Large intestine (tissue), 3 donors: ENCODE measurements around the gene CYFIP1. TPM values are rescaled to one million over a fixed set of nuclear protein-coding genes. Genes with fewer than 3 reads are reported as not detected.

Experiments used
- DNase-seq, 2 donors: peaks; one replicate each; pipeline versions ENCODE4 v3.0.0 to v3.0.0-alpha.2; 2013
- H3K27ac ChIP-seq: one replicate; pipeline ENCODE4 v1.5.1; 2013; ENCODE audit warnings: low read length
- H3K27me3 ChIP-seq: 2 replicates; pipeline ENCODE4 v1.6.1; 2013; ENCODE audit warnings: low read length; ENCODE audit not compliant: control insufficient read depth, insufficient read depth
- H3K36me3 ChIP-seq: 2 replicates; pipeline ENCODE4 v1.6.1; 2013; ENCODE audit warnings: low read length; ENCODE audit not compliant: control insufficient read depth, insufficient read depth
- H3K4me1 ChIP-seq: one replicate; pipeline ENCODE4 v1.6.1; 2013; ENCODE audit warnings: low read length; ENCODE audit not compliant: control insufficient read depth, insufficient read depth
- H3K4me3 ChIP-seq: one replicate; pipeline ENCODE4 v1.5.1; 2013; ENCODE audit warnings: low read length
- H3K9me3 ChIP-seq: one replicate; pipeline ENCODE4 v1.6.1; 2013; ENCODE audit warnings: mild to moderate bottlenecking, low read depth, low read length, moderate library complexity; ENCODE audit not compliant: control insufficient read depth
- WGBS: methylation state at CpG from one replicate; pipeline ENCODE4 v1.1.5; 2013; ENCODE audit warnings: low lambda C conversion rate; ENCODE audit not compliant: insufficient coverage; 5-methylcytosine and 5-hydroxymethylcytosine counted together
- polyA plus RNA-seq: library from polyadenylated mRNA; unstranded; fragments of 120-200 nt; gene quantifications from one replicate; pipeline ENCODE4 v1.2.1, GENCODE V29; 2013

Gene CYFIP1
- polyA plus RNA-seq, 1 donor = 96.7 TPM

DNA sequence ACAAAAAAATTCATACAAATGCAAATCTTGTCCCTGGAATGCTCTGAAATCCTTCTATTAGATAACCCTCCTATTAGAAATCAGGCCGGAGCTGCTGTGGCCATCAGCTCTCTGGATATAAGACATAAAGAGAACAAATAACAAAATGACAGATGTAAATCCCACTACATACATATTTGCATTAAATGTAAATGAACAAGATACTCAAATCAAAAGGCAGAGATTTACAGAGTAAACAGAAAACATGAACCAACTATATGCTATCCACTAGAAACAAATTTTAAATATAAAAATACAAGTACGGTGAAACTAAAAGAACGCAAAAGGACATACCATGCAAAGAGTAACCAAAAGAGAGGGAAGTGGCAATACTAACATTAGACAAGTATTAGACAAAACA lies 10.7 kb downstream of the CYFIP1 start:
- 93% methylated on average over 3 of the region's 3 CpGs for WGBS
- DNase-seq = no peak
- no peaks in the 10 kb centered on the region for H3K4me1 ChIP-seq

DNA sequence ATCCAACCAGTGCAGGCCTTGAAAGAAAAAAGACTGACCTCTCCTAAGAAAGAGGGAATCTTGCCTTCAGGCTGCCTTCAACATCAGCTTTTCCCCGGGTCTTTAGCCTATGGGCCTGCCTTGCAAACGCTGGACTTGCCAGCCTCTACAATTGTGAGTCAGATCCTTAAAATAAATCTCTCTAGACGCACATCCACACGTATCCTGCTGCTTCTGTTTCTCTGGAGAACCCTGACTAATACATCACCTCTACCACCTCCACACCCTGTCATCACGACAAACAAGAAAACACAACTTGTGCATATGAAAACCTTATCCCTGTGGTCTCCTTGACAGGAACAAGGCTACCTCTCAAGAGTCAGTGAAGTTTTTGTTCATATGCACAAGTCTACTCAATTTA lies 11.8 kb downstream of the CYFIP1 start:
- no peaks in the 10 kb centered on the region for H3K27me3 ChIP-seq
- H3K36me3 ChIP-seq = no peaks in the 10 kb centered on the region
- no peak overlapping the region for H3K27ac ChIP-seq
- 80% methylated on average over 2 of the region's 5 CpGs for WGBS
- no peak for DNase-seq
- H3K9me3 ChIP-seq = no peaks in the 10 kb centered on the region
- H3K4me3 ChIP-seq = no peak overlapping the region
- H3K4me1 ChIP-seq = no peaks in the 10 kb centered on the region

More for the DNA sequence above, 10.7 kb downstream of the CYFIP1 start:
- no peaks in the 10 kb centered on the region for H3K27me3 ChIP-seq
- H3K4me3 ChIP-seq = no peak overlapping the region
- H3K9me3 ChIP-seq = no peaks in the 10 kb centered on the region
- no peaks in the 10 kb centered on the region for H3K36me3 ChIP-seq
- H3K27ac ChIP-seq = no peak overlapping the region

- Histone ChIP-seq H3K4me3 (no peak overlapping the region), H3K36me3 (no peaks in the 10 kb centered on the region), H3K9me3 (no peaks in the 10 kb centered on the region), H3K4me1 (no peaks in the 10 kb centered on the region), H3K27me3 (no peaks in the 10 kb centered on the region), H3K27ac (no peak overlapping the region)
- WGBS = no CpG with 5 or more reads among the region's 15 CpGs
- no peak for DNase-seq
Measured at GRCh38 chr15:22967084-22967770, 12.9 kb downstream of the CYFIP1 start.

DNA sequence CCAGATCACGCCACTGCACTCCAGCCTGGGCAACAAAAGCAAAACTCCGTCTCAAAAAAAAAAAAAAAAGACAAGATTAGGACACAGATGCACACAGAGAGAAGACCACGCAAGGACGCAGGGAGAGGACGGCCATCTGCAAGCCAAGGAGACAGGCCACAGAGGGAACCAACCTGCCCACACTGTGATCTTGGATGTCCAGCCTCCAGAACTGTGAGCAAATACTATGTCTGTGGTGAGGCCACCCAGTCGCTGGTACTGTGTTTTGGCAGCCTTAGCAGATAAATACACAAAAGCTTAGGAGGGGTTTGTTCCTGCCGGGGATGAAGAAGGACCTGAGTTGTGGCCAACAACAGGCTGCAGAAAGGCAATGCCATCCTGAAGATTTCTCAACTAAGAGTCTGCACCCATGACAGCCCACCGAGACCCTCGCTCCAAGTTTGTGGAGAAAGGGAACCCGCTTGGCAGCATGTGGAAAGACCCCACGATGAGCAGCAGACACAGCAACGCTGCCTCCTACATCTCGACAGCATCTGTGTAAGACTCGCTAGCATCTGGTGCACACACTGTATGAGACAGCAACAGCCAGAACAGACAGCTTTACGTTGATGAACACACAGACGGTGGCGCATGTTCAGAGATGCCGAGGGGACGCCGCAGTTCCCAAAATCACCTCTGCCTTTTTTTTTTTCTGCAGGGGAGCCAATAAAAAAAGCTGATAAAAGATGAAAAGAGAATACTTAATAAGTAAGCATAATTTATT lies 13.7 kb downstream of the CYFIP1 start:
- no CpG with 5 or more reads among the region's 20 CpGs for WGBS
- H3K36me3 ChIP-seq = no peaks in the 10 kb centered on the region
- peaks cover 2% of the 10 kb centered on the region for H3K4me1 ChIP-seq
- no peaks in the 10 kb centered on the region for H3K27me3 ChIP-seq
- H3K4me3 ChIP-seq = no peak overlapping the region
- no peak for DNase-seq
- no peaks in the 10 kb centered on the region for H3K9me3 ChIP-seq
- no peak overlapping the region for H3K27ac ChIP-seq

GRCh38 chr15:22963641-22964040 lies 16.5 kb downstream of the CYFIP1 start:
- H3K4me3 ChIP-seq = no peak overlapping the region
- DNase-seq = no peak
- no peaks in the 10 kb centered on the region for H3K36me3 ChIP-seq
- no peak overlapping the region for H3K27ac ChIP-seq
- peaks cover 2% of the 10 kb centered on the region for H3K4me1 ChIP-seq
- H3K27me3 ChIP-seq = no peaks in the 10 kb centered on the region
- WGBS = no CpG with 5 or more reads among the region's 12 CpGs
- H3K9me3 ChIP-seq = no peaks in the 10 kb centered on the region

DNA sequence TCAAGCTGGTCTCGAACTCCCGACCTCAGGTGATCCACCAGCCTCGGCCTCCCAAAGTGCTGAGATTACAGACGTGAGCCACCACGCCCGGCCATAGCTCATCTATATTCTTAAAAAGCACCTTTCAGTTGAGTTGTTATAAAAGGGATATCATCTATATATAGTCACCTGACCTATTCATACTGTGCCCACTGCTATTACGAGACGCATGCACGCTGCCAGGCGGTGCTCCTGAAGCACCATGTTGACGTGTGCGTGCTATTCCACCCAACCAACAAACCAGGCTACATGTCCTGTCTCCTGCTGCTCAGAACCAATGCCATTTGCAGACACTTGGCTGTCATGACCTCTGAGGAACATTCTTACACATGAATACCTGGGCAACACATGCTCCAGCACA lies 17.6 kb downstream of the CYFIP1 start:
- H3K4me3 ChIP-seq = no peak overlapping the region
- peaks cover 2% of the 10 kb centered on the region for H3K4me1 ChIP-seq
- no CpG with 5 or more reads among the region's 12 CpGs for WGBS
- no peaks in the 10 kb centered on the region for H3K36me3 ChIP-seq
- no peak overlapping the region for H3K27ac ChIP-seq
- DNase-seq = no peak
- no peaks in the 10 kb centered on the region for H3K27me3 ChIP-seq
- no peaks in the 10 kb centered on the region for H3K9me3 ChIP-seq

- no peaks in the 10 kb centered on the region for H3K9me3 ChIP-seq
- H3K36me3 ChIP-seq = no peaks in the 10 kb centered on the region
- no peak overlapping the region for H3K4me3 ChIP-seq
- H3K4me1 ChIP-seq = peaks cover 2% of the 10 kb centered on the region
- WGBS = 38% methylated on average over 1 of the region's 1 CpG
- no peak overlapping the region for H3K27ac ChIP-seq
- no peaks in the 10 kb centered on the region for H3K27me3 ChIP-seq
- DNase-seq = no peak
Measured at GRCh38 chr15:22961762-22962161, 18.4 kb downstream of the CYFIP1 start.

GRCh38 chr15:22960556-22960955 lies 19.6 kb downstream of the CYFIP1 start:
- no CpG with 5 or more reads among the region's 8 CpGs for WGBS
- Histone ChIP-seq H3K4me1 (peaks cover 2% of the 10 kb centered on the region), H3K9me3 (no peaks in the 10 kb centered on the region), H3K36me3 (no peaks in the 10 kb centered on the region), H3K27ac (no peak overlapping the region), H3K4me3 (no peak overlapping the region), H3K27me3 (no peaks in the 10 kb centered on the region)
- no peak for DNase-seq

- no peaks in the 10 kb centered on the region for H3K27me3 ChIP-seq
- H3K9me3 ChIP-seq = no peaks in the 10 kb centered on the region
- H3K27ac ChIP-seq = no peak overlapping the region
- H3K36me3 ChIP-seq = peaks cover under 1% of the 10 kb centered on the region
- peaks cover 2% of the 10 kb centered on the region for H3K4me1 ChIP-seq
- H3K4me3 ChIP-seq = no peak overlapping the region
- WGBS = no CpG with 5 or more reads among the region's 11 CpGs
- DNase-seq = no peak
Measured at GRCh38 chr15:22960126-22960525, 20.0 kb downstream of the CYFIP1 start.

GRCh38 chr15:22959321-22960101 lies 20.7 kb downstream of the CYFIP1 start:
- Histone ChIP-seq H3K4me3 (no peak overlapping the region), H3K27me3 (no peaks in the 10 kb centered on the region), H3K9me3 (no peaks in the 10 kb centered on the region), H3K36me3 (peaks cover 4% of the 10 kb centered on the region), H3K27ac (no peak overlapping the region), H3K4me1 (peaks cover 2% of the 10 kb centered on the region)
- no CpG with 5 or more reads among the region's 33 CpGs for WGBS
- no peak for DNase-seq
